Neural crest cell (in vitro differentiated cells): Measurements from ENCODE around the gene WASF1. TPM values are rescaled to one million over a fixed set of nuclear protein-coding genes. Genes with fewer than 3 reads are reported as not detected.

Experiments
- DNase-seq: peaks from one replicate; pipeline ENCODE4 v3.0.0; 2021; ENCODE audit warnings: low read depth, mixed read lengths, low spot score
- H3K27ac Mint-ChIP-seq: one replicate; pipeline ENCODE4 v1.8.0; 2021; ENCODE audit warnings: mild to moderate bottlenecking, mixed read lengths; ENCODE audit not compliant: unreplicated experiment
- H3K27me3 Mint-ChIP-seq: 2 replicates; pipeline ENCODE4 v1.8.0; 2021; ENCODE audit warnings: low read depth, mild to moderate bottlenecking, mixed read lengths
- H3K36me3 Mint-ChIP-seq: 2 replicates; pipeline ENCODE4 v1.8.0; 2021; ENCODE audit warnings: low read depth, mild to moderate bottlenecking, mixed read lengths
- H3K4me1 Mint-ChIP-seq: 2 replicates; pipeline ENCODE4 v1.8.0; 2021; ENCODE audit warnings: mixed read lengths
- H3K4me3 Mint-ChIP-seq: one replicate; pipeline ENCODE4 v1.8.0; 2021; ENCODE audit warnings: mild to moderate bottlenecking, mixed read lengths
- H3K9me3 Mint-ChIP-seq: 2 replicates; pipeline ENCODE4 v1.8.0; 2021; ENCODE audit warnings: mixed read lengths
- CTCF ChIP-seq: fragments of 200-600 bp; sonication (generic); conservative IDR thresholded peaks from 2 replicates; pipeline ENCODE4 v1.5.0; 2021; ENCODE audit warnings: antibody characterized with exemption, mild to moderate bottlenecking
- total RNA-seq: library from RNA; stranded (reverse); gene quantifications from 2 replicates; pipeline ENCODE4 v1.2.1, GENCODE V29; 2021

Gene WASF1
- total RNA-seq, 1 donor from 2014 or later: 48.9 TPM

GRCh38 chr6:110173506-110174132 is 5.9 kb downstream of the WASF1 start:
- H3K4me1 Mint-ChIP-seq: peaks cover 16% of the 10 kb centered on the region
- no peaks in the 10 kb centered on the region for H3K27me3 Mint-ChIP-seq

GRCh38 chr6:110170081-110170480 is 9.4 kb downstream of the WASF1 start:
- TF ChIP-seq CTCF: no peak
- H3K4me3 Mint-ChIP-seq: no peak overlapping the region
- peaks cover 7% of the 10 kb centered on the region for H3K4me1 Mint-ChIP-seq
- H3K36me3 Mint-ChIP-seq: no peaks in the 10 kb centered on the region
- DNase-seq: no peak
- H3K27me3 Mint-ChIP-seq: no peaks in the 10 kb centered on the region
- H3K9me3 Mint-ChIP-seq: no peaks in the 10 kb centered on the region
- H3K27ac Mint-ChIP-seq: no peak overlapping the region

More at GRCh38 chr6:110173506-110174132, 5.9 kb downstream of the WASF1 start:
- Mint-ChIP-seq H3K9me3 (no peaks in the 10 kb centered on the region), H3K27ac (no peak overlapping the region), H3K36me3 (no peaks in the 10 kb centered on the region), H3K4me3 (no peak overlapping the region)
- TF ChIP-seq CTCF: no peak
- DNase-seq: no peak

- H3K4me1 Mint-ChIP-seq: no peaks in the 10 kb centered on the region
- H3K36me3 Mint-ChIP-seq: peaks cover 29% of the 10 kb centered on the region
- no peak overlapping the region for H3K4me3 Mint-ChIP-seq
- H3K27me3 Mint-ChIP-seq: no peaks in the 10 kb centered on the region
- H3K9me3 Mint-ChIP-seq: peaks cover 13% of the 10 kb centered on the region
- no peak for DNase-seq
- no peak for TF ChIP-seq CTCF
- H3K27ac Mint-ChIP-seq: no peak overlapping the region
These were observed 21.0 kb downstream of the WASF1 start for GRCh38 chr6:110158479-110158878.

GRCh38 chr6:110147870-110148269 is 31.6 kb downstream of the WASF1 start:
- Mint-ChIP-seq H3K4me1 (no peaks in the 10 kb centered on the region), H3K36me3 (peaks cover 13% of the 10 kb centered on the region)

GRCh38 chr6:110140650-110141049 is 38.8 kb downstream of the WASF1 start:
- H3K9me3 Mint-ChIP-seq: peaks cover 10% of the 10 kb centered on the region
- no peak overlapping the region for H3K4me3 Mint-ChIP-seq
- H3K36me3 Mint-ChIP-seq: peaks cover 49% of the 10 kb centered on the region
- no peak for TF ChIP-seq CTCF
- DNase-seq: no peak
- H3K27ac Mint-ChIP-seq: no peak overlapping the region
- no peaks in the 10 kb centered on the region for H3K4me1 Mint-ChIP-seq
- H3K27me3 Mint-ChIP-seq: no peaks in the 10 kb centered on the region

More at GRCh38 chr6:110147870-110148269, 31.6 kb downstream of the WASF1 start:
- no peak for TF ChIP-seq CTCF
- no peaks in the 10 kb centered on the region for H3K9me3 Mint-ChIP-seq
- DNase-seq: no peak
- H3K4me3 Mint-ChIP-seq: no peak overlapping the region
- H3K27ac Mint-ChIP-seq: no peak overlapping the region
- H3K27me3 Mint-ChIP-seq: no peaks in the 10 kb centered on the region
